Stimulated activated CD4-positive, alpha-beta T cell treated with anti-CD3 and anti-CD28 coated beads, Interleukin-15, amount 100 ng/mL, for 1 hour (primary cell): ENCODE data around the gene ZNF581.

Source experiments
- DNase-seq, 2 donors: peaks; one replicate each; pipeline ENCODE4 v3.0.0-alpha.2; 2020; ENCODE audit warnings: low read depth in 1 of 2, low spot score in 1 of 2

ZNF581 gene, protein sequence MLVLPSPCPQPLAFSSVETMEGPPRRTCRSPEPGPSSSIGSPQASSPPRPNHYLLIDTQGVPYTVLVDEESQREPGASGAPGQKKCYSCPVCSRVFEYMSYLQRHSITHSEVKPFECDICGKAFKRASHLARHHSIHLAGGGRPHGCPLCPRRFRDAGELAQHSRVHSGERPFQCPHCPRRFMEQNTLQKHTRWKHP

GRCh38 chr19:55643003-55643886 lies at the start of gene ZNF581:
Gene ZNF581 (plus strand): TSS chr19:55643649. CDS start chr19:55644572, 923 bp downstream.
- peak; percentile 60 to 74 for DNase-seq

DNA sequence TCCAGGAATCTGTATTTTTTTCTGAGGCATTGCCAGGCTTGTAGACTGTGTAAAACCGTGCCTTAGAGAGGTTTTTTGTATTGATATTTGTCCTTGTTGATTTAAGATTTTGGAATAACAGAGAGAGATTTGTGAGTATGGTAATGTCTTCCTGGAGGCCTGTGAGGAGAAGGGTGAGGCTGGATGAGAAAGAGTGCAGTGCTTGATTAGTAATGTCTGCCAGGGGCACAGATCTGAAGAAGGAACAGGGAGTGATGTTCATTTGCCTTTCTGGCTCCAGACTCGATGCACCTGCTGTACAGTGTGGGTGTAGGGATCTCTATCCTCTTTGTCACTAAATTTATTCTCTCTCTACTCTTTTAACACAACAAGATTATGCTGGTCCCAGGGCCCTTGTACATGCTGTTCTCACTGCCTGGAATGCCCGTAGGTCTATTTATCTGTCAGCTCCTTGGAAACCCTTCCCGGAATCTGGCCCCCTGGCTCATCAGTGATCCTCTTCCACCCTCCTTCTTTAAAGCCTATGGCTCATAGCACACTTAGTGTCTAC lies 48.4 kb upstream of the ZNF581 start:
- DNase-seq: no peak

DNA sequence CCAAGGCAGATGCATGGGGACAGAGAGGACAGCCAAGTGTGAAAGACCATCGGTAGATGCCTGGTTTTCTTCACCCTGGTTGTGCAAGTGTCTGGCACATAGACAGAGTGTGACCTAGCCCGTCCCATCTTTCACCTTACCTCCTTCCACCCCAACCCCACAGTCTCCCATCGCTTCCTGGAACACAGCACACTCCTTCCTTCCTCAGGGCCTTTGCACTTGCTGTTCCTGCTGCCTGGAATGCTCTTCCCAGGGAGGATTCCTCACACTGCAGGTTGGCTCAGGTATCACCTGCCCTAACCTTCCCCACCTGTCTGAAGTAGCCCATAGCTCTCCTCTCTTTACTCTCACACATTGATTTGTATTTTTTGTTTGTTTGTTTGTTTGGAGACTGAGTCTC lies 47.1 kb upstream of the ZNF581 start:
- no peak for DNase-seq

DNA sequence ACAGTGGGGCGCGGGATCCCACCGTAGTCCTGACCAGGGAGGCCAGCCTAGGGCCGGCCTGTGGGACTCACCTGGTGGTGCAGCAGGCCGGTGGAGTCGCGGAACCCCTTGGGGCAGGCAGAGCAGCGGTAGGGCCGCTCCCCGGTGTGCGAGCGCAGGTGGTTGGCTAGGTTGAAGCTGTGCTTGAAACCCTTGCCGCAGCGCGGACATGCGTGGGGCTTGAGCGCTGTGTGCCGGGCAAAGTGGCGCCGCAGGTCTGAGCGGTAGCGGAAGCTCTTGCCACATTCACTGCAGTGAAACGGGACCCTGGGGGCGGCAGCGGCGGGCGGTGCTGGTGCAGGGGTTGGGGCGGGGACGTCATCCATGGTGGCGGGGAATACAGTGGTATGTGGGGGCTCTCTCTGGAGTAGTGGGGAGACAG lies 45.9 kb upstream of the ZNF581 start:
- DNase-seq: no peak

DNA sequence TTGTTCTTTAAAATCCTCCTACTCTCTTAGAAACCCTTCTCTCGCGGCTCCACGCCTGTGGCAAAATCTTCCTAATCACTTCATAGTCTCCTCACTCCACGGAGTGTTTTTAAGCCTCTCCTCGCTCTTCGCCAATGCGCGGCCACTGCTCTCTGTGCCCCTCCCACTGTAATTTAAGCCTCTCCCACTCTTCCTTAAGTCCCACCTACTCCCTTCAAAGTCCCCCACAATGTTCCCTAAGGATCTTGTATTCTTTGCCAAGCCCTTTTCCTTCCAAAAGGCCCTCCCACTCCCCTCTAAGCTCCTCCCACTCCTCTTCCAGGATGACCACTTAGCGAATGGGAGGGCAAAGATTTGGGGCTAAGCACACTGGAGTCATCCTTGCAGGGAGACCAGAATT lies 45.4 kb upstream of the ZNF581 start:
- no peak for DNase-seq

DNA sequence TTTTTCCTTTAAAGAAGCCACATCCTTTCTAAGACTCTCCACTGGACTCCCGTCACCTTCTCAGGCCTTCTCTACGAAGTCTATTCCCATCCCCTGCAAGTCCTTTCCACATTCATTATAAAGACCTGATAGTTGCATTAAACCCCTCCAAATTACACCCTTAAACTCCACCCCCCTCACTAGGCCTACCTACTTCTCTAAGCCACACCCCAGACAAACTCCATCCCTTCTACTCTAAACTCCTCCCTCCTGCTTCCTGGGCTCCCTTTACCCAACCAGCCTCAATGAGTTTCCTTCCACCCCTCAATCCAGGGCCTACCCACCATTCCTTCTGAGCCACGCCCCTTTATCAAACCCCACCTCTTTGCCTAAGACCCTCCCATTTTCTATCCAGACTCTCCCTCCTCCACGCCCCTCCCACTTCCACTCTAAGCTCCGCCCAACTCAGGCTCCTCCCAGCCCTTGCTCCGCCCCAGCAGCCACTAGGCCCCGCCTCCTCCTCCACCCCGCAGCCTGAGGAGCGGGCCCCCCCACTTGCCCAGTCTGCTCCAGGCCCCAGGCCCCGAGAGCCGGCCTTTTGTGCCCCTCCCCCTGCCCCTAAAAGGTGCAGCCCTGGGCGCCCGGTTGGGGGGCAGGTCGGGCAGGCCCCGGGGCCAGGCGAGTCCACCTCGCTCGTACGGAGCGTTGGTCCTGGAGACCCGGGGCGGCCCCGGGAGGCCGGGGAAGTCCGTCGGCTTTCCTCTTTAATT lies 44.6 kb upstream of the ZNF581 start:
- peak; percentile 83 to 86 for DNase-seq

- peak; percentile 88 to 92 for DNase-seq
These were observed 44.0 kb upstream of the ZNF581 start, which contains the start of gene FIZ1 for GRCh38 chr19:55599468-55599841. Gene FIZ1 (minus strand): TSS chr19:55599517. CDS start chr19:55597865, 1,652 bp downstream.

- peak; percentile 76 to 77 for DNase-seq
These were observed 43.4 kb upstream of the ZNF581 start, which contains the start of gene ZNF524 for GRCh38 chr19:55599842-55600661. Gene ZNF524 (plus strand): TSS chr19:55600288. CDS start chr19:55602113, 1,825 bp downstream.

- no peak for DNase-seq
These were observed 42.8 kb upstream of the ZNF581 start for GRCh38 chr19:55600662-55601028.

DNA sequence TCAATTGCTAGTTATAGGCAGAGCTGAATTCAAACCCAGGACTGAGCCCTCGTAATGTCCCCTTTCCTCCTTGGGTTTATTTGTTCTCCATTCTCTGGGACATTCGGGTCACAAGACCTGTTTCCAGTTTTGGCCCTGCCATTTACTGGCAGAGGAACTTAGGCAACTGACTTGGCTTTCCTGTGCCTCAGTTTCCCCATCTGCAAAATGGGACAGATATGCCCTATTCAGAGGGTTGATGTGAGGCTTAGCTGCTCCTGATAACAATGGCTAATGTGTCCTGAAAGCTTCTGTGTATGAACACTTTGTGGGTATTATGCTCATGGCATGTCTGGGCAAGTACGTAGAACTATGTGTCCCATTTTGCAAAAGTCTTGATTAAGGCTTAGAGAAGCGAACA lies 42.4 kb upstream of the ZNF581 start:
- no peak for DNase-seq

- no peak for DNase-seq
These were observed 41.1 kb upstream of the ZNF581 start for GRCh38 chr19:55602104-55603001.

DNA sequence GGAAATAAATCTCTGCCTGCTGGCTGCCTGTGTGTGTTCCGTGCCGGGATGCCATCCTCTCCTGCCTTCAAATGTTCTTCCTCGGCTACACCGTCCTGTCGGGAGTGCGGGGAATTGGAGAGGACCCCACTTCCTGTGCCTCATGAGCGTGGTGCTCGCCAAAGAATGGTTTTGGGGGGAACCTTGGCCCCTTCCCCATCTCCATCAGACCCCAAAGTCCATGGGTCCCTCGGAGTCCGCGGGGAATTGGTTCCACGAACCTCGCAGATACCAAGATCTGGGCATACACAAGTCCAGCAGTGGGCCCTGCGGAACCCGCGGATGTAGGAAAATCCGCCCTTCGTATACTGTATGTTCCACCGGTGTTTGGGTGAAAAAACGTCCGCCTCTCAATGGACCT lies 40.3 kb upstream of the ZNF581 start:
- DNase-seq: no peak

GRCh38 chr19:55603581-55604292 lies 39.7 kb upstream of the ZNF581 start:
- no peak for DNase-seq

DNA sequence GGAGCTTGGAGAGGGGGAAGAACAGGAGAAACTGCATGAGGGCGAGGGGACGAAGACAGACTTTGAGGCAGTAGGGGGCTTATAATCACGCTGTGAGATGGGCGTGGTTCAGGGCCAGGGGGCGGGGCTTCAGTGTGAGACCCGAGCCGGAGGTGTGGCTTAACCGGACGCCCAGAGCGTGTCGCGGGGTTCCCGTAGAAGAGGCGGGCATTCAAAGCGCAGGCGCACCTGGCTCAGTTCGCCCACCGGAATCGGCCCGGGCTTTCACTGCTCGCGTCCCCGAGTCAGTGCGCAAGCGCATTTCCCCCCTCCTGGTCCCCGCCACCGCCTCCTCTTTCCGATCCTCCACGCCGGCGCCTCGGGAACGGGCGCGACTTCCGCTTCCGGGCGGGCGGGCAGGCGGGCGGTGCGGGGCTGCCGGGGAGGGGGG lies 38.2 kb upstream of the ZNF581 start:
- DNase-seq: peak; percentile 97 to 98

GRCh38 chr19:55605637-55606470 lies 37.6 kb upstream of the ZNF581 start, which contains the start of gene ZNF865:
Gene ZNF865 (plus strand): TSS chr19:55605647. CDS start chr19:55613619, 7,972 bp downstream.
- DNase-seq: peak; percentile 44 to 46

DNA sequence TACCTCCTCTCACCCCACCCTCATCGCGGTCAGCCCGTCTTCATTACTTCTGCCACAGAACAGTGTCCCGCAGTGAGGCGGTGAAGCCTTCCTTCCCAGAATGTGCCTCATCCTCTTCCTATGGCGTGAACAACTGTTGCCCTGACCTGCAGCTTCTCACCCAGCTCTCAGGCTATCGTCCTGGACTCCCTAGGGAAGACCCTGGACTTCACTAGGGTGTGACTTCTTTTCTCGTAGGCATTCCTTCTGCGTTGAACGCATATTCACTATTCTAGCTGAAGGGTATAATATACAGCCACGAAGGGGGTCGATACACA lies 37.0 kb upstream of the ZNF581 start:
- DNase-seq: no peak

- no peak for DNase-seq
These were observed 36.6 kb upstream of the ZNF581 start for GRCh38 chr19:55606817-55607216.

DNA sequence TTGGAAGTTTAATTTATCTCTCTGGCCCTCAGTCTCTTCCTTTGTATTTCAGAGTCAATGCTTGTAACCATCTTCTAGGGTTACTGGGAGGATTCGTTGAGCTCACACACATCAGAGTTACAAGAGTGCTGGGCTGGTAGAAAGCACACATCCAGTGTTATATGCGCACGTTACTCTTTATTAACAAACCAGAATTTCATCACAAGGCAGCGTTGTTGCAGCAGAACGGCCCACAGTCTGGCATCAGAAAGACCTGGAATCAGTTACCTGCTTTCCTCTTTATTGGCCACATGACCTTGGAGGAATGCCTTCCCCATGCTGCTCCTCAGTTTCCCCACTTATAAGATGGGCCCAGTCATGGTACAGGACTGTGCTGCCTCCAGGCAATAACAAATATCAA lies 34.1 kb upstream of the ZNF581 start:
- no peak for DNase-seq
